Activated CD8-positive, alpha-beta T cell treated with anti-CD3 and anti-CD28 coated beads for 36 hours (primary cell): ENCODE measurements around the gene CNOT3. TPM values are rescaled to one million over a fixed set of nuclear protein-coding genes. Genes with fewer than 3 reads are reported as not detected.

Experiments
- ATAC-seq: fragments of 200-7000 bp; cut with Tn5 transposase; one replicate; pipeline ENCODE4 v1.10.0; 2021; ENCODE audit warnings: mild to moderate bottlenecking, moderate library complexity
- CTCF ChIA-PET: fragments of 350-600 bp; sonication (Branson Sonifier 250); formaldehyde crosslinking; loops from one replicate; lab custom pipeline; 2021; ENCODE audit warnings: antibody characterized with exemption; lab: Charles Lee
- POLR2A ChIA-PET: fragments of 350-600 bp; sonication (Branson Sonifier 250); formaldehyde crosslinking; loops from one replicate; lab custom pipeline; 2021; ENCODE audit warnings: antibody characterized with exemption; lab: Charles Lee
- DNase-seq: peaks from one replicate; pipeline ENCODE4 v3.0.0-alpha.2; 2020
- H3K27ac Mint-ChIP-seq: one replicate; pipeline ENCODE4 v1.8.0; 2021; ENCODE audit warnings: mild to moderate bottlenecking, mixed read lengths
- H3K27me3 Mint-ChIP-seq: one replicate; pipeline ENCODE4 v1.8.0; 2021; ENCODE audit warnings: mixed read lengths
- H3K36me3 Mint-ChIP-seq: one replicate; pipeline ENCODE4 v1.8.0; 2021; ENCODE audit warnings: low read depth, mixed read lengths
- H3K4me1 Mint-ChIP-seq: one replicate; pipeline ENCODE4 v1.8.0; 2021; ENCODE audit warnings: low read depth, mixed read lengths
- H3K4me3 Mint-ChIP-seq: one replicate; pipeline ENCODE4 v1.8.0; 2021; ENCODE audit warnings: mild to moderate bottlenecking, moderate library complexity, mixed read lengths
- H3K9me3 Mint-ChIP-seq: one replicate; pipeline ENCODE4 v1.8.0; 2021; ENCODE audit warnings: mixed read lengths
- intact Hi-C: fragments of 100-400 bp; cut with micrococcal nuclease; formaldehyde crosslinking; loops from one replicate; pipeline ENCODE4 v1.10.0; 2022
- total RNA-seq, 2 experiments: library from RNA; stranded (reverse); gene quantifications; one replicate each; pipeline ENCODE4 v1.2.3, GENCODE V29; 2021
- TF ChIP-seq, protein P1 (sequence below): fragments of 200-600 bp; IDR thresholded peaks from one replicate; pipeline ENCODE4 v1.8.0; 2022; ENCODE audit warnings: antibody characterized with exemption, mild to moderate bottlenecking

Gene CNOT3
- total RNA-seq, 2 experiments from 2014 or later = 48.8 to 50.7 TPM

DNA sequence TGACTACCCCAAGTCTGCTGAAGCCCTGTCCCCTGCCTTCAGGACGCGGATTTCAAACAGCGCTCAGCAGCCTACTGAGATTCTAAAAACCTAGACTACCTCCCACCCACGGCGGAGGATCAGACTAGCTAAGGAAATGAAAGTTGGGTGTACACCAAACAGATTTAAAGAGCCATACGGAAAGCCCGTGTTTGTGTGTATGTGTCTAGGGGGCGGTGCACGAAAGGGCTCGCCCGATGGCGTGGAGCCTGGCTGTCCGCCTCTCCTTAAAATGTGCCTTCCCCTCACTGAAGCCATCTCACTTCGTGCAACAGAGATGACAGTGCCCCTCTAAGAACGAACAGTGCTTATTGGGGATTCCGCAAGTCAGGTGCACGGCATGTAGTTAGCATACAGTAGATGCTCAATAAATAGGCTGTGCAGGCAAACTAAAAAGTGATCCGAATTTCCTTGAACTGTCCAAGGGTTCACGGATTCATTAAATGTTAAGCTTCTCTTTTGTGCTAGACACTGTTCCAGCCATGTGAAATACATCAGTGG, 21.3 kb downstream of the CNOT3 start:
- peak; percentile 78 for DNase-seq
- peaks cover 2% of the 10 kb centered on the region for H3K27me3 Mint-ChIP-seq
- peak overlapping the region; percentile 86 for H3K4me3 Mint-ChIP-seq
- ATAC-seq = no peak
- ChIA-PET POLR2A (interaction anchor here (0.7 to 3.1 kb wide), 19 partner anchors 7 to 290 kb away, joined by 3 to 33 read pairs (median 5); partner anchors contain the start of genes LENG8, MBOAT7, PRPF31 and RPS9), CTCF (interaction anchor here (0.9 to 3.0 kb wide), 8 partner anchors 9 to 76 kb away, joined by 3 to 13 read pairs (median 4); partner anchors contain the start of genes CNOT3, MBOAT7 and NDUFA3)
- peak overlapping the region; percentile 97 for H3K27ac Mint-ChIP-seq
- no peaks in the 10 kb centered on the region for H3K9me3 Mint-ChIP-seq
- TF ChIP-seq, protein P1, sequence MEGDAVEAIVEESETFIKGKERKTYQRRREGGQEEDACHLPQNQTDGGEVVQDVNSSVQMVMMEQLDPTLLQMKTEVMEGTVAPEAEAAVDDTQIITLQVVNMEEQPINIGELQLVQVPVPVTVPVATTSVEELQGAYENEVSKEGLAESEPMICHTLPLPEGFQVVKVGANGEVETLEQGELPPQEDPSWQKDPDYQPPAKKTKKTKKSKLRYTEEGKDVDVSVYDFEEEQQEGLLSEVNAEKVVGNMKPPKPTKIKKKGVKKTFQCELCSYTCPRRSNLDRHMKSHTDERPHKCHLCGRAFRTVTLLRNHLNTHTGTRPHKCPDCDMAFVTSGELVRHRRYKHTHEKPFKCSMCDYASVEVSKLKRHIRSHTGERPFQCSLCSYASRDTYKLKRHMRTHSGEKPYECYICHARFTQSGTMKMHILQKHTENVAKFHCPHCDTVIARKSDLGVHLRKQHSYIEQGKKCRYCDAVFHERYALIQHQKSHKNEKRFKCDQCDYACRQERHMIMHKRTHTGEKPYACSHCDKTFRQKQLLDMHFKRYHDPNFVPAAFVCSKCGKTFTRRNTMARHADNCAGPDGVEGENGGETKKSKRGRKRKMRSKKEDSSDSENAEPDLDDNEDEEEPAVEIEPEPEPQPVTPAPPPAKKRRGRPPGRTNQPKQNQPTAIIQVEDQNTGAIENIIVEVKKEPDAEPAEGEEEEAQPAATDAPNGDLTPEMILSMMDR = no peak
- peaks cover 49% of the 10 kb centered on the region for H3K4me1 Mint-ChIP-seq
- peaks cover 18% of the 10 kb centered on the region for H3K36me3 Mint-ChIP-seq
- intact Hi-C loops = no loop called here

DNA sequence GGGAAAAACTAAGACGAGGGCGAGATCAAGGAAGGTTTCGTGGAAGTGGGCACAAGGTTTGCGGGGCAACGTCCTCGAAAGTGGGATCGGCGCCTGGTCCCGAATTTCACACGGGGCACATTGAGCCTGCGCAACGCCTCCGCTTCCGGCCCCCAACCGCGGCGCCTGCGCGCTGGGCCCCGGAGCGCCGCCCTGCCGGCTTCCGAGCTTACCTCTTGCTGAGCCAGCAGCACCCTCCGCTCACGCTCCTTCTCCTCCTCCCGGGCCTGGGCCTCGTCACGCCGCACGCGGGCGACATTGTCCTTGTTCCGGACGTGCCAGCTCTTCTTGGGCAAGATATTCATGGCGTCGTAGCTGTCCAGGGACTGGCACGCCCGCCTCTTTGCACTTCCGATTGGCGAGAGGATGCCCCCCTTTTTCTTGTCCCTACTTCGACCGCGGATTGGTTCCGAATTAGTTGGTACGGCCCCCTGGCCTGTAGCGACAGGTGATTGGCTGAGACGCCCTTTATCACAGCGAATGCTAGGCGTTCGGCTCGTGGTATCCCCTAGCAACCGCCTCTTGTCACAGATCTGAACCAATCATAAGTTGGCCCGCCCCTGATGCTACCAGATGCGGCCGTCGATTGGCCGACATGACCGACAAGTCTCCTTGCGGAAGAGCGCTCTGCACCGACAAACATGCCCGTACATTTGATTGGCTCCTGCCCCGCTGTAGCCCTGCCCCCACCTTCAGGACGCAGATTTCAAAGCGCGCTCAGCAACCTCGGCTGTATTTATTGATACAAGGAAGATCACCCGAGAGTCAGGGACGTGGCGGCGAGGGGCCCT, 22.0 kb downstream of the CNOT3 start, which contains the start of gene LENG1:
Gene LENG1 (minus strand): TSS at position 370 of the 830 bp plus-strand sequence. CDS start 26 bp downstream, at position 344.
- TF ChIP-seq, protein P1 = no peak
- DNase-seq (peak; percentile 100), ATAC-seq (peak; percentile 89)
- intact Hi-C loops = no loop called here
- POLR2A ChIA-PET = interaction anchor here (0.7 to 3.1 kb wide), 20 partner anchors 8 to 291 kb away, joined by 3 to 33 read pairs (median 4); partner anchors contain the start of genes LENG8, MBOAT7, PRPF31 and RPS9
- Mint-ChIP-seq H3K36me3 (peaks cover 11% of the 10 kb centered on the region), H3K9me3 (no peaks in the 10 kb centered on the region), H3K4me3 (peak within 1 kb of the TSS; percentile 86), H3K27me3 (peaks cover 6% of the 10 kb centered on the region), H3K27ac (peak within 1 kb of the TSS; percentile 97), H3K4me1 (peaks cover 48% of the 10 kb centered on the region)
- CTCF ChIA-PET = interaction anchor here (0.9 to 3.0 kb wide), 9 partner anchors 8 to 75 kb away, joined by 3 to 13 read pairs (median 3); partner anchors contain the start of genes CNOT3, MBOAT7 and NDUFA3

DNA sequence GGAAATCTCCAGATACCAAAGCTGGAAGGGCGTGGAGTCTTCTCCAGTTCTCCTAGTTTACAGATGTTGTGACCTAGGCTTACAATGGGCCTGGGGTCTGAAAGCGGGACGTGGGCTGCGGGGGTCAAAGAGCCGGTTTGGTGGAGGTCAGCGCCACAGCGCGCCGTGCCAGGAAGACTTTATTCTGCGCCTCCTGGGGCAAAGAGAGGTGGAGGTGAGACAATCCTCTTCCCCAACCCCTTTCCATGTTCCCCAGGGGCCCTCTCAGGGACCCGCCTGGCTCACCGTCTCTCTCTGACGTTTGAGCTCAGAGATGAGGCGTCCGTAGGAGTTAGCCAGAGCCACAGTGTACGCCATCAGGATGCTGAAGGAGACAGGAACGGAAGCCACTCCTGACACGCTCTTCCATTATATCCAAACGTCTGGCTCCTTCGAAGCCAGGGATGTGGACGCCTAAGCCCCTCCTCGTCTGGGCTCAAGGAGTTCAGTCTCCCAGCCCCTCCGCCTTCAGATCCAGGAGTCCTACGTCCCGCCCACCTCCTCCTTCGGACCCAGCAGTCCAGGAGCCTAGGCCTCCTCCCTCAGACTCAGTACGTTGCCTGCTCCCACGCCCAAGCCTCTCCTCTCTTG, 22.7 kb downstream of the CNOT3 start:
- Mint-ChIP-seq H3K27me3 (peaks cover 8% of the 10 kb centered on the region), H3K27ac (peak overlapping the region; percentile 92), H3K9me3 (no peaks in the 10 kb centered on the region), H3K4me1 (peaks cover 44% of the 10 kb centered on the region), H3K36me3 (peaks cover 5% of the 10 kb centered on the region), H3K4me3 (peak overlapping the region; percentile 86)
- no peak for ATAC-seq
- TF ChIP-seq, protein P1 = no peak
- intact Hi-C loops = no loop called here
- no peak for DNase-seq
- POLR2A ChIA-PET = interaction anchor here (0.8 to 3.1 kb wide), 14 partner anchors 8 to 291 kb away, joined by 3 to 33 read pairs (median 8); partner anchors contain the start of genes MBOAT7, PRPF31, RPS9 and TFPT
- CTCF ChIA-PET = interaction anchor here (1.0 to 2.3 kb wide), 3 partner anchors 10 to 28 kb away, joined by 3 to 8 read pairs (median 3); partner anchors contain the start of gene MBOAT7

DNA sequence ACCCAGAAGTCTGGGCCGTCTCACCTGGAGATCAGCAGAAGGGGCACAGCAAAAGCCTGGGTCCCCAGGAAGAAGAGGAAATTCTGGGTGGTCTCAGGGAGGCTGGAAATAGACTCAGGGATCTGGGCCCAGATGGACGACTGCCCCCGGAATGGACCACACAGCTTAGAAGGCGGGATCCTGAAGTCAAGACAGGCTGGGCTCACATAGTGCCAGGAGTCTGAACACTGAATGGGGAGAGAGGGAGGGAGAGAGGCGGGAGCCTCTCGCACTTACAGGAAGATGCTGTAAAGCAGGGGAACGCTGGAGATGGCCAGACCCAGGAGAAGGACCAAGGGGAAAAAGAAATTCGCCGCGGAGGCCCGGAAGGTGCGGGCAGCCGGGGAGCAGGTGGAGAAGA, 23.3 kb downstream of the CNOT3 start:
- Mint-ChIP-seq H3K4me1 (peaks cover 42% of the 10 kb centered on the region), H3K27ac (peak overlapping the region; percentile 92), H3K36me3 (peaks cover 3% of the 10 kb centered on the region), H3K27me3 (peaks cover 13% of the 10 kb centered on the region), H3K4me3 (peak overlapping the region; percentile 86), H3K9me3 (no peaks in the 10 kb centered on the region)
- TF ChIP-seq, protein P1 = no peak
- CTCF ChIA-PET = interaction anchor here (1.0 kb wide), 1 partner anchor 9 kb away, joined by 3 read pairs; no protein-coding TSS in a partner anchor
- intact Hi-C loops = no loop called here
- POLR2A ChIA-PET = interaction anchor here (0.6 to 3.1 kb wide), 7 partner anchors 10 to 45 kb away, joined by 3 to 33 read pairs (median 10); partner anchors contain the start of genes MBOAT7, PRPF31, RPS9 and TFPT
- ATAC-seq (no peak), DNase-seq (no peak)
